NB4 (cell line): ENCODE data around the gene SUN2.

Experiments
- CTCF ChIP-seq: IDR thresholded peaks from one replicate; pipeline ENCODE4 v1.5.1; 2012; ENCODE audit warnings: low read depth, low read length
- MAX ChIP-seq: IDR thresholded peaks from 2 replicates; pipeline ENCODE4 v1.6.1; 2011; ENCODE audit warnings: low read depth, low read length
- POLR2A ChIP-seq: IDR thresholded peaks from 2 replicates; pipeline ENCODE4 v1.6.1; 2011; ENCODE audit warnings: mild to moderate bottlenecking; ENCODE audit not compliant: insufficient read length; ENCODE audit errors: extremely low read depth

GRCh38 chr22:38795569-38795968, 39.8 kb upstream of the SUN2 start:
- TF ChIP-seq CTCF (no peak), POLR2A (no peak), MAX (no peak)
